ENCODE data around the gene ALDH3A2.

ALDH3A2 gene

DNA sequence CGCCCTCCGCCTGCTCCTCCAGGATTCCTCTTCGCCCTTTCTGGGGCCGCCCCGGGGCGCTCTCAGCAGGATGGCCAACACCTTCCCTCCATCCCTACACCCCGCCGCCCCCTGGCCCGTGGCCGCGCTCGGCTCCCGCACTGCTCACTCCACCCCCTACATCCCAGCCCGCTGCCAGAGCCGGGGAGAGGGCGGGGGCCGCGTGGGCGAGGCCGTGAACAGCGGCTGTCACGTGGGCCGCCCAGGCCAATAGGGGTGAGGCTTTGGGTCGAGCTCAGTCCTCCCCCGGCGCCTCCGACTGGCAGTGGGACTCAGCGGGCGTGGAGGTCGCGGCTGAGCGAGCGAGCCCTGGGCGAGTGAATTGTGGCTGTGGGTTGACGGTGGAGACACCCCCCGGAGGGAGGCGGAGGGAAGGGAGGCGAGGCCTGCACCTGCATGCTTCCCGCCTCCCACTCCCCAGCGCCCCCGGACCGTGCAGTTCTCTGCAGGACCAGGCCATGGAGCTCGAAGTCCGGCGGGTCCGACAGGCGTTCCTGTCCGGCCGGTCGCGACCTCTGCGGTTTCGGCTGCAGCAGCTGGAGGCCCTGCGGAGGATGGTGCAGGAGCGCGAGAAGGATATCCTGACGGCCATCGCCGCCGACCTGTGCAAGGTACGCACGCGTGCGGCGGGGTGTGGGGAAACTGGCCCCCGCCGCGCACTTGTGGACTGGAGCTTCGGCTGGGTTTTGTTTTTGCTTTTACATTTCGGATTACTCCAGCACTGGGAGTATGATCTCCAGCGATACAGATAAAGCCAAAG, at the start of gene ALDH3A2:
Gene ALDH3A2, plus strand, starts transcription at position 277 of the 799 bp plus-strand sequence. Its CDS starts 221 bp downstream, at position 498.
- peak within 1 kb of the TSS; percentile 93 for H3K4me3 ChIP-seq (ENCODE audit: low read length)
- peak; percentile 91 for DNase-seq (ENCODE audit: low read depth)
- TF ChIP-seq, protein P1, sequence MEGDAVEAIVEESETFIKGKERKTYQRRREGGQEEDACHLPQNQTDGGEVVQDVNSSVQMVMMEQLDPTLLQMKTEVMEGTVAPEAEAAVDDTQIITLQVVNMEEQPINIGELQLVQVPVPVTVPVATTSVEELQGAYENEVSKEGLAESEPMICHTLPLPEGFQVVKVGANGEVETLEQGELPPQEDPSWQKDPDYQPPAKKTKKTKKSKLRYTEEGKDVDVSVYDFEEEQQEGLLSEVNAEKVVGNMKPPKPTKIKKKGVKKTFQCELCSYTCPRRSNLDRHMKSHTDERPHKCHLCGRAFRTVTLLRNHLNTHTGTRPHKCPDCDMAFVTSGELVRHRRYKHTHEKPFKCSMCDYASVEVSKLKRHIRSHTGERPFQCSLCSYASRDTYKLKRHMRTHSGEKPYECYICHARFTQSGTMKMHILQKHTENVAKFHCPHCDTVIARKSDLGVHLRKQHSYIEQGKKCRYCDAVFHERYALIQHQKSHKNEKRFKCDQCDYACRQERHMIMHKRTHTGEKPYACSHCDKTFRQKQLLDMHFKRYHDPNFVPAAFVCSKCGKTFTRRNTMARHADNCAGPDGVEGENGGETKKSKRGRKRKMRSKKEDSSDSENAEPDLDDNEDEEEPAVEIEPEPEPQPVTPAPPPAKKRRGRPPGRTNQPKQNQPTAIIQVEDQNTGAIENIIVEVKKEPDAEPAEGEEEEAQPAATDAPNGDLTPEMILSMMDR (conservative IDR thresholded peaks at IDR 0.05; ENCODE audit: low read length) = peak; percentile 24

DNA sequence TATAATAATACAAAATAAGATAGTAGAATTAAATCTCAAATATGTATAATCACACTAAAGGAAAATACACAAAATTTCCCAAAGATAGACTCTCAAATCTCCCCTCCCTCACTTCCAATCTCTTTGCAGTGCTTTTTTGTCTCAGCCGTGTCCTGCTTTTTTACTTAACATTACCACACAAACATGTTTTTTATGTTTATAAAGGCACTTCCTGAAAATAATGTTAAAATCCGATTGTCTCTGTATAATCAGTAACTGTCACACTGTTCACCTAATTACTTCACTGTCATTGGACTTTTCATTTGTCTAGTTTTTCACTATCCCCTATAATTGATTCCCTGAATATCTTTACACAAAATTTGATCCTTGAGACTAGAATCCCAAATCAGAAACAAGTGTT, 38.2 kb upstream of the ALDH3A2 start:
- TF ChIP-seq, protein P1 (conservative IDR thresholded peaks at IDR 0.05; ENCODE audit: low read length) = no peak
- no peak for DNase-seq (ENCODE audit: low read depth)
- no peak overlapping the region for H3K4me3 ChIP-seq (ENCODE audit: low read length)

DNA sequence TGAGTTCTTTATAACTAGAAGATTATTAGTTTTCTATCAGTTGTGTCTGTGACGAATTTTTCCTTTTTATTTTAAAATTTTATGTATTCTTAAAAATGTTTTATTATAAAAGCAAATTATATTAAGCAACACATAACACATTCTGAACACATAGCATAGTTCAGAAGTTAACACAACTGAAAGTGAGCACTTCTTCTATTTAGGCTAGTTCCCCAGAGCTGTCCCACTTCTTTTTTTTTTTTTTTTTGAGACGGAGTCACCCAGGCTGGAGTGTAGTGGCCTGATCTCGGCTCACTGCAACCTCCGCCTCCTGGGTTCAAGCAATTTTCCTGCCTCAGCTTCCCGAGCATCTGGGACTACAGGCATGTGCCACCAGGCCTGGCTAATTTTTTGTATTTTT, 37.7 kb upstream of the ALDH3A2 start:
- TF ChIP-seq, protein P1 (conservative IDR thresholded peaks at IDR 0.05; ENCODE audit: low read length) = no peak
- DNase-seq (ENCODE audit: low read depth) = no peak
- H3K4me3 ChIP-seq (ENCODE audit: low read length) = no peak overlapping the region

DNA sequence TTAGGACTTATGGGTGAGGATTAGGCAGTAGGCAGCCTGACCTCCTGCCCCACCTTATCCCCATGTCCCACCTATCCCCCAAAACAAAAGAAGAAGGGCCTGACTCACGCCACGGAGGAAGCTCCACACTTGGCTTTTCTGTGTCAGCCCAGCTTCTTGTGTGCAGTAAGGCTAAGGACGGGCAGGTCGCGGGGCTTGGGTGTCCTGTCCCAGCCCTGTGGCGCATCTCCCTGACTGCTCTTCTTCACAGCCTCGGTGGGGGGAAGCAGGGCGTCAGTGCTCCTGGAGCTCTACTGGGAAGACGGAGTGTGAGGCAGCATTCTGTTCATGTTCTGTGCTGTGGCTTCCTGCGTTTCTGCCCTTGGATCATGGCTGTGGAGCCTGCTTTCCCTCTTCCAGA, 34.6 kb upstream of the ALDH3A2 start:
- no peak for DNase-seq (ENCODE audit: low read depth)
- no peak overlapping the region for H3K4me3 ChIP-seq (ENCODE audit: low read length)
- TF ChIP-seq, protein P1 (conservative IDR thresholded peaks at IDR 0.05; ENCODE audit: low read length) = no peak

GRCh38 chr17:19614900-19615299, 33.7 kb upstream of the ALDH3A2 start:
- TF ChIP-seq, protein P1 (conservative IDR thresholded peaks at IDR 0.05; ENCODE audit: low read length) = no peak
- H3K4me3 ChIP-seq (ENCODE audit: low read length) = no peak overlapping the region
- no peak for DNase-seq (ENCODE audit: low read depth)

- TF ChIP-seq, protein P1 (conservative IDR thresholded peaks at IDR 0.05; ENCODE audit: low read length) = no peak
- H3K4me3 ChIP-seq (ENCODE audit: low read length) = no peak overlapping the region
- DNase-seq (ENCODE audit: low read depth) = no peak
Measured at GRCh38 chr17:19618015-19618414, 30.5 kb upstream of the ALDH3A2 start.

GRCh38 chr17:19619705-19620325, 28.7 kb upstream of the ALDH3A2 start:
- DNase-seq (ENCODE audit: low read depth) = no peak
- TF ChIP-seq, protein P1 (conservative IDR thresholded peaks at IDR 0.05; ENCODE audit: low read length) = no peak
- no peak overlapping the region for H3K4me3 ChIP-seq (ENCODE audit: low read length)
